Dendritic cell treated with granulocyte-macrophage colony-stimulating factor and Interleukin-4, amounts not matched to agents 40 ng/mL and 50 ng/mL, for 4 days (primary cell): ENCODE measurements around the gene GAS7.
A peak's percentile ranks its signal among the peaks of the same experiment; 100 is the strongest.

ENCODE experiments used
- H3K27ac Mint-ChIP-seq: one replicate; pipeline ENCODE4 v1.8.0; 2022; ENCODE audit warnings: mild to moderate bottlenecking, mixed read lengths
- H3K27me3 Mint-ChIP-seq: one replicate; pipeline ENCODE4 v1.8.0; 2022; ENCODE audit warnings: mild to moderate bottlenecking, mixed read lengths
- H3K36me3 Mint-ChIP-seq: one replicate; pipeline ENCODE4 v1.8.0; 2022; ENCODE audit warnings: low read depth, mixed read lengths
- H3K4me1 Mint-ChIP-seq: one replicate; pipeline ENCODE4 v1.8.0; 2022; ENCODE audit warnings: low read depth, mixed read lengths
- H3K4me3 Mint-ChIP-seq: one replicate; pipeline ENCODE4 v1.8.0; 2022; ENCODE audit warnings: mild to moderate bottlenecking, moderate library complexity, mixed read lengths
- H3K9me3 Mint-ChIP-seq: one replicate; pipeline ENCODE4 v1.8.0; 2022; ENCODE audit warnings: mixed read lengths
- intact Hi-C: fragments of 100-400 bp; cut with micrococcal nuclease; formaldehyde crosslinking; loops from one replicate; pipeline ENCODE4 v1.15.0; 2022

The GAS7 gene

GRCh38 chr17:10215286-10215685, 16.9 kb upstream of the GAS7 start:
- H3K4me1 Mint-ChIP-seq = peaks cover 4% of the 10 kb centered on the region
- H3K9me3 Mint-ChIP-seq = peaks cover 13% of the 10 kb centered on the region
- H3K36me3 Mint-ChIP-seq = no peaks in the 10 kb centered on the region
- H3K27ac Mint-ChIP-seq = no peak overlapping the region
- peaks cover 3% of the 10 kb centered on the region for H3K27me3 Mint-ChIP-seq
- intact Hi-C loops = no loop called here
- no peak overlapping the region for H3K4me3 Mint-ChIP-seq

GRCh38 chr17:10211666-10212065, 13.3 kb upstream of the GAS7 start:
- peaks cover 18% of the 10 kb centered on the region for H3K4me1 Mint-ChIP-seq

DNA sequence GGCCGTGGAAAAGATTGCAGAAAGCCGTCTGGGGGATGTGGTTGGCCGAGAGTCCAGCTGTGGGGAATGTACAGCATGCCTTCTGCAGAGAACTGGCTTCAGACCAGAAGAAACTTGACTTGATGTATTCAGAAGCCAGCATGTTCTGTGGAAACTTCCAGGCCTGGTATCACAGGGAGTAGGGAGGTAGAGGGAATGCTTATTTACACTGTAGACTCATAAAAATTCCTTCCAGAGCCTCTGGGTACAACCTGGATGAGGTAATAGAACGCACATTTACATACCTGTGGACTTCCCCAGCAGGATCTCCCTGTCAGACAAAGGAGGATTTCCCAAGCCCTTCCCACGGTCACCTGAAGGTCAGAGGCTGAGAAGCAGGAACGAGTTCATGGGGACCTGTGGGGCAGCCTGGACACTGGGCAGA, 11.8 kb upstream of the GAS7 start:
- H3K27me3 Mint-ChIP-seq = no peaks in the 10 kb centered on the region
- H3K4me3 Mint-ChIP-seq = no peak overlapping the region
- H3K27ac Mint-ChIP-seq = peak overlapping the region; percentile 17
- no peaks in the 10 kb centered on the region for H3K36me3 Mint-ChIP-seq
- H3K9me3 Mint-ChIP-seq = peaks cover 9% of the 10 kb centered on the region
- H3K4me1 Mint-ChIP-seq = peaks cover 18% of the 10 kb centered on the region
- intact Hi-C loops = no loop called here

More at GRCh38 chr17:10211666-10212065, 13.3 kb upstream of the GAS7 start:
- Mint-ChIP-seq H3K4me3 (no peak overlapping the region), H3K36me3 (no peaks in the 10 kb centered on the region), H3K27me3 (no peaks in the 10 kb centered on the region), H3K27ac (no peak overlapping the region), H3K9me3 (no peaks in the 10 kb centered on the region)
- intact Hi-C loops = no loop called here

DNA sequence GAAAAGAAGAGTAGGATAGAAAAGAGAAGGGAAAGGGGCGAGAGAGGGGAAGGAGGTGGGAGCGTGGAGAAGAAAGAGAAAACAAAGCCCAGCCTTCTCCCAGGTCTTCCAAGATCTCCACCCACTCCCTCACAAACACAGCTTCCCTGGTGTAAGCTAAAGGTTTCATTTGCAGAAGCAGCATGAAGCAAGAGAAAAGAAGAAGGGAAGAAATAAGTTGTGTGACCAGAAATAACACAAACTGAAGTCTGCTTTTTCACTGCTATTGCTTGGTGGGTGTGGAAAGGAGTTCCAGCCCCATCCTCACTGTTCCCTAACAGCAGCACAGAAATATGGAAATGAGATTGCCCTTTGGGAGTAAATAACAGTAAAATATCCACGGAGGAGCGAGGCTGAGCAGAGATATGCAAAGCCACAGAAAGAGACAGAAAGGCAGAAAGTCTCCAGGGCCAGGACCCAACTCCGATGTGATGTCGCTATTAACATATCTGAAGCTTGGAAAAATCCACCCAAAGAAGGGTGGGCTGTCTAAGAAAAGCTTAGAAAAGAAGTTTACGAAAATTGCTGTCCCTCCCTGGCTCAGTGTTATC, 10.3 kb upstream of the GAS7 start:
- H3K36me3 Mint-ChIP-seq = no peaks in the 10 kb centered on the region
- intact Hi-C loops = no loop called here
- peaks cover 13% of the 10 kb centered on the region for H3K9me3 Mint-ChIP-seq

GRCh38 chr17:10207153-10207552, 8.7 kb upstream of the GAS7 start:
- H3K4me1 Mint-ChIP-seq = peaks cover 18% of the 10 kb centered on the region
- intact Hi-C loops = no loop called here

More for the DNA sequence above, 10.3 kb upstream of the GAS7 start:
- Mint-ChIP-seq H3K27ac (peak overlapping the region; percentile 82), H3K4me1 (peaks cover 18% of the 10 kb centered on the region), H3K4me3 (peak overlapping the region; percentile 14), H3K27me3 (no peaks in the 10 kb centered on the region)

DNA sequence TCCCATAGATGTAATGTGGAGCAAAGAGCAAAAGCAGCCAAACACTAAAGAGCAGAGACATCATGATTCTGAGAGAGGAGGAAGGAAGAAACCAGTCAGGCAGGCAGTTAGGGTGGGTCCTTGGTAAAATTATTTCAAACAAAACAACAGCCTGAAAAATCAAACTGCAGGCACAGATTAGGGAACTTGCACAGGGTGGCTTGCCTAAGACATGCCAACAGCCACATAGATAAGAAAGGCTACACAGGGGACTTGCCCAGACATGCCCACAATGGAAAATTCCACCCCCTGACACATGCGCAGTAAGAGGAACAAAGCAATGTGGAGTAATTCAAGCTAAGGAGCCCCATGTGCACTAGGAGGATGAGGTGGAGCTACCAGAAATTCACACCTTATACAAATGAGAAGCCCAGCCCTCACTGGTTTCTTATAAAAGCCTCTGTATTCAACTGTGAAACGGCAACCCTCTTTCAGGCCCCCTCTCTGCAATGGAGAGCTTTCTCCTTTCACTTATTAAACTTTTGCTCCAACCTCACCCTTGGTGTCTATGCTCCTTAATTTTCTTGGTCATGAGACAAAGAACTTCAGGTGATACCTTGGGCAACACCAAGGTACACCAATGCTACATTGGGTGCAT, 7.3 kb upstream of the GAS7 start:
- Mint-ChIP-seq H3K36me3 (no peaks in the 10 kb centered on the region), H3K9me3 (peaks cover 13% of the 10 kb centered on the region)
- intact Hi-C loops = no loop called here

More at GRCh38 chr17:10207153-10207552, 8.7 kb upstream of the GAS7 start:
- Mint-ChIP-seq H3K27ac (no peak overlapping the region), H3K9me3 (peaks cover 13% of the 10 kb centered on the region), H3K36me3 (no peaks in the 10 kb centered on the region), H3K27me3 (no peaks in the 10 kb centered on the region), H3K4me3 (no peak overlapping the region)

GRCh38 chr17:10201680-10202079, 3.3 kb upstream of the GAS7 start:
- H3K4me1 Mint-ChIP-seq = peaks cover 12% of the 10 kb centered on the region
- H3K27ac Mint-ChIP-seq = no peak overlapping the region
- peaks cover 11% of the 10 kb centered on the region for H3K27me3 Mint-ChIP-seq
- H3K36me3 Mint-ChIP-seq = peaks cover 12% of the 10 kb centered on the region
- no peak overlapping the region for H3K4me3 Mint-ChIP-seq
- intact Hi-C loops = no loop called here
- peaks cover 13% of the 10 kb centered on the region for H3K9me3 Mint-ChIP-seq

More for the DNA sequence above, 7.3 kb upstream of the GAS7 start:
- no peak overlapping the region for H3K4me3 Mint-ChIP-seq
- peaks cover 18% of the 10 kb centered on the region for H3K4me1 Mint-ChIP-seq
- no peak overlapping the region for H3K27ac Mint-ChIP-seq
- peaks cover 6% of the 10 kb centered on the region for H3K27me3 Mint-ChIP-seq

DNA sequence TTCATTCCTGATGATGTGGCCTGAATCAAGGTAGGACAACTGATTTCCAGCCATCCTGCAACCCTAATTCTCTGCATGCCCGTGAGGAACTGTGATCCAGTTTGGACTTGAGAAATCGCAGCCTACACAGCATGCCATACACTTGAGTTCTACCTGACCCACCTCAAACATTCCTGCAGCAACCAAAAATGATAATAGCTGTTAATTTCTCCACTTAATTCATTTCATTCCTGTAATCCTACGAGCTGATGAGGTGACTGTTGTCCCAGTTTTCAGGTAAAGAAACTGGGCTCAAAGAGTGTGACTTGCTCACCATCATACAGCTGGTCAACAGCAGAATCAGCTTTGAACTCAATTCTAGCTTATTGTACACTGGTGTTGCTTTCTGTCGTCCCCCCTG, 2.2 kb upstream of the GAS7 start:
- H3K4me3 Mint-ChIP-seq = no peak overlapping the region
- intact Hi-C loops = no loop called here
- peaks cover 11% of the 10 kb centered on the region for H3K27me3 Mint-ChIP-seq
- H3K36me3 Mint-ChIP-seq = peaks cover 21% of the 10 kb centered on the region
- H3K27ac Mint-ChIP-seq = no peak overlapping the region
- peaks cover 8% of the 10 kb centered on the region for H3K9me3 Mint-ChIP-seq
- H3K4me1 Mint-ChIP-seq = peaks cover 22% of the 10 kb centered on the region

DNA sequence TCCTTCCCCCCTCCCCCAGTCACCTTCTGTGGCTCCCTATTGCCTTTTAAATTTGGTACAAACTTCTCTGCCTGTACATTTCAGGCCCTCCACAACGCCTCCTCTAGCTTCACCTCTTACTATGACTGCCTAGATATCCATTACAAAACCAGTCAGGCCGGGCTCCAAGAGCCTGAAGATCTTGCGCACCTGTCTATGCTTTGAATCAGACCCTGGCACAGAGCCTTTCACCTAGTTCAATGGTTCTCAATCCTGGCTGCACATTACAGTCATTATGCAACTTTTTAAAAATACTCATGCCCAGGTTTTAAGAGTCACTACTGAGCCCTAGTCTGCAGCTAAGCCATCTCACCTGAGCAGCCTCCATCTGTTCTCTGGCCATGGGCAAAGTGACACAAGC, 1.6 kb upstream of the GAS7 start:
- intact Hi-C loops = no loop called here
- Mint-ChIP-seq H3K27ac (peak overlapping the region; percentile 16), H3K4me3 (no peak overlapping the region), H3K36me3 (peaks cover 21% of the 10 kb centered on the region), H3K27me3 (peaks cover 11% of the 10 kb centered on the region), H3K9me3 (peaks cover 2% of the 10 kb centered on the region), H3K4me1 (peaks cover 28% of the 10 kb centered on the region)

DNA sequence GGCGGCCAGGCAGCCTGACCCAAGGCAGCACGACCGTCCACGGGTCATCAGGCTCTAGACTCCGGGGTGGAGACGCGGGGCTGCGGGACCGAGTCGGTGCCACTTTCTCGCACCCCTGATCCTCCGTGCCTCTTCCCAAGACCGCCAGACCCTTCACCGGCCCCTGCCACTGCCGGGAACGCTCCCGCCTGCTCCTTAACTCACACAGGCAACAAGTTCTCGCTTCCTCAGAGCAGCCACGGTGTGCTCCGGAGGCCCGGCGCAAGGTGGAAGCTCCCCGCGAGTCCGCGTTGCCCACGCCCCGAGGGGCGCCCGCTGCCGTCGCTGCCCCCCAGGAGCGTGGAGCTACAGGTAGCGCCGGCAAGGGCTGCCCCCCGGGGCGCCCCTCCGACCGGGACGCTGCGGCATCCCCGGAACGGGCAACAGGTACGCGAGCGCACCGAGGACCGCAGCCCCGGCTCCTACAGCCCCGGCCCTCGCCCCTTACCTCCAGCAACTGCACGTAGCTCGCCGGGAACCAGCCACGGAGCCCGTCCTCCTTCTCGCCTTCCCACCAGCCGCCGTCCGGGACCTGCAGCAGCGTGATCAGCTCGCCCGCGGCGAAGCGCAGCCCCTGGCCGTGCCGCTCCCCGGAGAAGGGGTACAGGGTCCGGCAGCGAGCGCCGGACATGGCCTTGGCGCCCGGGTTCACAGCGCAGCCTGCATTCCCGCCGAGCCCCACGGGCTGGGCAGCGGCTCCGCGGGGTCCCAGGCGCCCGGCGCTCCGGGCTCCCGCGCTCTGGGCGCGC, 491 bp downstream of the GAS7 start:
- Mint-ChIP-seq H3K27me3 (peaks cover 11% of the 10 kb centered on the region), H3K4me3 (peak overlapping the region; percentile 86), H3K36me3 (peaks cover 42% of the 10 kb centered on the region), H3K27ac (peak overlapping the region; percentile 42), H3K9me3 (peaks cover 20% of the 10 kb centered on the region), H3K4me1 (peaks cover 38% of the 10 kb centered on the region)
- intact Hi-C loops = loop anchor here (2.0 kb wide), 1 partner anchor 45 kb away; no protein-coding TSS in a partner anchor

- H3K27ac Mint-ChIP-seq = peak overlapping the region; percentile 42
- peaks cover 21% of the 10 kb centered on the region for H3K9me3 Mint-ChIP-seq
- H3K36me3 Mint-ChIP-seq = peaks cover 43% of the 10 kb centered on the region
- H3K4me3 Mint-ChIP-seq = peak overlapping the region; percentile 86
- H3K27me3 Mint-ChIP-seq = peaks cover 11% of the 10 kb centered on the region
- intact Hi-C loops = loop anchor here (2.0 kb wide), 1 partner anchor 45 kb away; no protein-coding TSS in a partner anchor
- H3K4me1 Mint-ChIP-seq = peaks cover 38% of the 10 kb centered on the region
These were observed 1.1 kb downstream of the GAS7 start for GRCh38 chr17:10197362-10197720.

DNA sequence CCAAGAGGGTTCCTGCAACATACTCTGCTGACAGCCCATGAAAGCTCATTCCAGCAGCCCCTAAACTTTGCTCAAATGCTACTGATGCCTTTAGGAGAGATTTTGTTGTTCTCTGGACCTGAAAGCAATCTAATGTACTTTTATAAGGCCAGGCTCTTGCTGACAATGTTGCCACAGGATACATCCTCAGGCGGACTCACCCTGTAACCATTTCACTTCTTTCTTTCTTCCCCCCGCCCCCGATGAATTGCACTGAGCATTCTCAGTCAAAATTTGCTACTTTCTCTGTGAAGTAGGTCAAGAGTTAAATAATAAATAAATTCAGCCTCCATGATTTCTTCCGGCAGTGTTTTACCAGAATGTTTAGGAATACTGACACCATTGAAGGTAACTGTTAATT, 1.5 kb downstream of the GAS7 start:
- peaks cover 21% of the 10 kb centered on the region for H3K9me3 Mint-ChIP-seq
- peaks cover 11% of the 10 kb centered on the region for H3K27me3 Mint-ChIP-seq
- peaks cover 42% of the 10 kb centered on the region for H3K4me1 Mint-ChIP-seq
- H3K27ac Mint-ChIP-seq = peak overlapping the region; percentile 42
- intact Hi-C loops = loop anchor here (2.0 kb wide), 1 partner anchor 44 kb away; no protein-coding TSS in a partner anchor
- H3K4me3 Mint-ChIP-seq = peak overlapping the region; percentile 86
- peaks cover 44% of the 10 kb centered on the region for H3K36me3 Mint-ChIP-seq

DNA sequence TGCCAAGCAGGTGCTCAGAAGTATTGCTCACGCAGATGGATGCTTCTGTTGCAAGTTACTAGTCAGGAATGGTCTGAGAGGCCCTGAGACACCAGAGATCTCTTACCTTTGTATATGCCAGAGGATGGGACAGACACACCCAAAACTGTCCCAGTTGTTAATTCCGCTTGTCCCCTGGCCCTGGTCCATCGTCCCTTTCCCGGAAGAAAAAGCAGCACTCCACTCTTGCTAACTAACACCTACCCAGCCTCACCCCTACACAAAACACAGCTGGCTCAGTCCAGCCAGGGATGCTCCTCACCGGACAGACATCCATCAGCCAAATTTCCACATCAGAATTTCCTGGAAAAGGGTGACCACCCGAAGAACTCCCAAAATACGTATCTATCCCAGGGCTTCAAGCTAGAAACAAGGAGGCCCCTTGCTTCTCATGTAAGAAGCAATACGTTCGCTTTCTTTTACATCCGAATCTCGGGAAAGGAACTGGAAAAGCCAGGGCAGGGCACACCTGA, 2.0 kb downstream of the GAS7 start:
- peak overlapping the region; percentile 86 for H3K4me3 Mint-ChIP-seq
- peaks cover 49% of the 10 kb centered on the region for H3K36me3 Mint-ChIP-seq
- intact Hi-C loops = loop anchor here (2.0 kb wide), 1 partner anchor 44 kb away; no protein-coding TSS in a partner anchor
- peak overlapping the region; percentile 86 for H3K27ac Mint-ChIP-seq
- H3K27me3 Mint-ChIP-seq = peaks cover 11% of the 10 kb centered on the region
- peaks cover 21% of the 10 kb centered on the region for H3K9me3 Mint-ChIP-seq
- H3K4me1 Mint-ChIP-seq = peaks cover 47% of the 10 kb centered on the region
